Uterus (tissue), 2 donors: Measurements from ENCODE around the gene SLK.

Experiments used
- CTCF ChIP-seq, 4 experiments: fragments of 200-600 bp in 2 of 4; fragments of 450-650 bp in 2 of 4; sonication (generic) in 2 of 4; IDR thresholded peaks; one replicate each; pipeline ENCODE4 v1.5.1; 2016 to 2019; ENCODE audit warnings: antibody characterized with exemption in 4 of 4, mild to moderate bottlenecking in 2 of 4, moderate library complexity in 1 of 4
- POLR2A ChIP-seq, 2 donors: fragments of 450-650 bp; IDR thresholded peaks; one replicate each; pipeline ENCODE4 v1.6.1; 2016; ENCODE audit warnings: antibody characterized with exemption in 2 of 2, mild to moderate bottlenecking in 1 of 2, moderate library complexity in 1 of 2

GRCh38 chr10:104036518-104037260 is 69.7 kb downstream of the SLK start:
- TF ChIP-seq CTCF (IDR thresholded peaks at IDR 0.05) (no peak), POLR2A (IDR thresholded peaks at IDR 0.05) (no peak)
